Fibroblast of skin of left biceps (primary cell): ENCODE measurements around the gene TAT.
"Not testable (repeated sequence)": the region's sequence is repeated elsewhere in the genome, so short reads cannot be mapped to it uniquely, and the experiment has no call there.

ENCODE experiments used
- DNase-seq, 2 experiments: peaks; one replicate each; pipeline ENCODE4 v3.0.0-alpha.2; 2013; ENCODE audit warnings: low read depth in 2 of 2

The TAT gene

GRCh38 chr16:71576971-71577370 lies at the start of gene TAT:
Gene TAT (minus strand): TSS chr16:71577092. CDS start chr16:71576415, 677 bp downstream.
- DNase-seq: no peak

GRCh38 chr16:71626018-71626857 lies 49.3 kb upstream of the TAT start, which contains the start of gene MARVELD3:
Gene MARVELD3 (plus strand): TSS chr16:71626184. CDS start chr16:71626230, 46 bp downstream.
- no peak for DNase-seq

GRCh38 chr16:71625113-71625850 lies 48.4 kb upstream of the TAT start:
- no peak for DNase-seq

- no peak for DNase-seq
These were observed 46.7 kb upstream of the TAT start for GRCh38 chr16:71623597-71623996.

- no peak for DNase-seq
These were observed 45.2 kb upstream of the TAT start for GRCh38 chr16:71622088-71622487.

- DNase-seq: no peak
These were observed 41.5 kb upstream of the TAT start for GRCh38 chr16:71618429-71618828.

GRCh38 chr16:71614956-71615355 lies 38.1 kb upstream of the TAT start:
- DNase-seq: not testable (repeated sequence)

GRCh38 chr16:71610936-71611871 lies 34.3 kb upstream of the TAT start:
- peak in 1 of 2 experiments; percentile 13 for DNase-seq

- DNase-seq: no peak
These were observed 33.6 kb upstream of the TAT start for GRCh38 chr16:71610447-71610846.

GRCh38 chr16:71609066-71609465 lies 32.2 kb upstream of the TAT start:
- no peak for DNase-seq

- no peak for DNase-seq
These were observed 23.9 kb upstream of the TAT start for GRCh38 chr16:71600822-71601221.

- DNase-seq: not testable (repeated sequence)
These were observed 21.5 kb upstream of the TAT start for GRCh38 chr16:71598426-71598825.

- not testable (repeated sequence) for DNase-seq
These were observed 18.5 kb upstream of the TAT start for GRCh38 chr16:71595340-71595826.

- no peak for DNase-seq
These were observed 17.2 kb upstream of the TAT start for GRCh38 chr16:71594000-71594646.

- no peak for DNase-seq
These were observed 16.4 kb upstream of the TAT start for GRCh38 chr16:71593048-71593999.

GRCh38 chr16:71591917-71592316 lies 15.0 kb upstream of the TAT start:
- DNase-seq: no peak

GRCh38 chr16:71590584-71590983 lies 13.7 kb upstream of the TAT start:
- no peak for DNase-seq

- DNase-seq: not testable (repeated sequence)
These were observed 13.2 kb upstream of the TAT start for GRCh38 chr16:71590071-71590470.

- not testable (repeated sequence) for DNase-seq
These were observed 12.4 kb upstream of the TAT start for GRCh38 chr16:71589334-71589733.

- DNase-seq: no peak
These were observed 8.4 kb upstream of the TAT start for GRCh38 chr16:71585318-71585703.
